Right renal cortex interstitium (tissue), 3 donors: ENCODE measurements around the gene NTRK2. TPM values are rescaled to one million over a fixed set of nuclear protein-coding genes. Genes with fewer than 3 reads are reported as not detected.

Experiments
- DNase-seq, 3 donors: peaks; one replicate each; pipeline ENCODE4 v3.0.0-alpha.2; 2013; ENCODE audit warnings: low read depth in 3 of 3, low spot score in 2 of 3
- polyA plus RNA-seq, 3 donors: library from polyadenylated mRNA; unstranded; fragments of 120-200 nt; gene quantifications; one replicate each; pipeline ENCODE4 v1.2.1, GENCODE V29; 2013; ENCODE audit not compliant: insufficient read length in 3 of 3

NTRK2 gene
- polyA plus RNA-seq, 3 donors: 99.5 to 132 (median 111) TPM

- no peak for DNase-seq
Observed at GRCh38 chr9:84681516-84682285, 12.2 kb downstream of the NTRK2 start.

GRCh38 chr9:84686068-84686467 lies 16.5 kb downstream of the NTRK2 start:
- no peak for DNase-seq

GRCh38 chr9:84688956-84689355 lies 19.4 kb downstream of the NTRK2 start:
- no peak for DNase-seq

- DNase-seq: no peak
Observed at GRCh38 chr9:84691634-84692033, 22.1 kb downstream of the NTRK2 start.

GRCh38 chr9:84694248-84694647 lies 24.7 kb downstream of the NTRK2 start:
- no peak for DNase-seq

GRCh38 chr9:84697042-84697441 lies 27.5 kb downstream of the NTRK2 start:
- no peak for DNase-seq

- DNase-seq: peak in 1 of 3 donors; percentile 42
Observed at GRCh38 chr9:84697509-84698114, 28.1 kb downstream of the NTRK2 start.

GRCh38 chr9:84698323-84698722 lies 28.8 kb downstream of the NTRK2 start:
- DNase-seq: no peak

GRCh38 chr9:84699984-84700383 lies 30.5 kb downstream of the NTRK2 start:
- DNase-seq: no peak

- no peak for DNase-seq
Observed at GRCh38 chr9:84701801-84702200, 32.3 kb downstream of the NTRK2 start.

- no peak for DNase-seq
Observed at GRCh38 chr9:84702471-84702870, 32.9 kb downstream of the NTRK2 start.

GRCh38 chr9:84703793-84704192 lies 34.3 kb downstream of the NTRK2 start:
- DNase-seq: peak; percentile 29 to 41 (median 41)

GRCh38 chr9:84705128-84705527 lies 35.6 kb downstream of the NTRK2 start:
- DNase-seq: no peak

GRCh38 chr9:84708400-84708799 lies 38.9 kb downstream of the NTRK2 start:
- DNase-seq: no peak

GRCh38 chr9:84709056-84709455 lies 39.5 kb downstream of the NTRK2 start:
- DNase-seq: no peak

- DNase-seq: no peak
Observed at GRCh38 chr9:84710701-84711397, 41.3 kb downstream of the NTRK2 start.

- no peak for DNase-seq
Observed at GRCh38 chr9:84711398-84711777, 41.9 kb downstream of the NTRK2 start.

GRCh38 chr9:84711936-84712335 lies 42.4 kb downstream of the NTRK2 start:
- DNase-seq: no peak

- DNase-seq: no peak
Observed at GRCh38 chr9:84716217-84716616, 46.7 kb downstream of the NTRK2 start.

- DNase-seq: no peak
Observed at GRCh38 chr9:84718476-84718875, 48.9 kb downstream of the NTRK2 start.

- DNase-seq: no peak
Observed at GRCh38 chr9:84722388-84722989, 53.0 kb downstream of the NTRK2 start.
